NCI-H1105 (cell line): ENCODE results near the gene MEMO1.
"Not testable (repeated sequence)": the region's sequence is repeated elsewhere in the genome, so short reads cannot be mapped to it uniquely, and the experiment has no call there.

Source experiments
- DNase-seq: peaks from one replicate; lab custom pipeline; 2025; lab: John Stamatoyannopoulos, UW

The MEMO1 gene

GRCh38 chr2:31998731-31999383, 12.0 kb downstream of the MEMO1 start:
- DNase-seq, result no peak

- no peak for DNase-seq
Observed at GRCh38 chr2:31997653-31998052, 13.2 kb downstream of the MEMO1 start.

- no peak for DNase-seq
Observed at GRCh38 chr2:31996571-31997150, 14.1 kb downstream of the MEMO1 start.

GRCh38 chr2:31992934-31993333, 17.9 kb downstream of the MEMO1 start:
- no peak for DNase-seq

- DNase-seq, result no peak
Observed at GRCh38 chr2:31992025-31992579, 18.7 kb downstream of the MEMO1 start.

GRCh38 chr2:31989946-31990345, 20.9 kb downstream of the MEMO1 start:
- DNase-seq, result no peak

- no peak for DNase-seq
Observed at GRCh38 chr2:31987454-31988220, 23.2 kb downstream of the MEMO1 start.

- DNase-seq, result no peak
Observed at GRCh38 chr2:31986906-31987305, 23.9 kb downstream of the MEMO1 start.

GRCh38 chr2:31983762-31984467, 26.9 kb downstream of the MEMO1 start:
- DNase-seq, result no peak

- DNase-seq, result no peak
Observed at GRCh38 chr2:31980674-31981356, 30.0 kb downstream of the MEMO1 start.

GRCh38 chr2:31979956-31980355, 30.9 kb downstream of the MEMO1 start:
- DNase-seq, result no peak

GRCh38 chr2:31979018-31979417, 31.8 kb downstream of the MEMO1 start:
- no peak for DNase-seq

GRCh38 chr2:31978436-31978835, 32.4 kb downstream of the MEMO1 start:
- no peak for DNase-seq

- no peak for DNase-seq
Observed at GRCh38 chr2:31973665-31974064, 37.1 kb downstream of the MEMO1 start.

- no peak for DNase-seq
Observed at GRCh38 chr2:31972059-31972458, 38.7 kb downstream of the MEMO1 start.

- no peak for DNase-seq
Observed at GRCh38 chr2:31969178-31969577, 41.6 kb downstream of the MEMO1 start.

GRCh38 chr2:31967790-31968189, 43.0 kb downstream of the MEMO1 start:
- no peak for DNase-seq

GRCh38 chr2:31966402-31966801, 44.4 kb downstream of the MEMO1 start:
- DNase-seq, result not testable (repeated sequence)

GRCh38 chr2:31965094-31965493, 45.7 kb downstream of the MEMO1 start:
- DNase-seq, result no peak

- no peak for DNase-seq
Observed at GRCh38 chr2:31962757-31963361, 47.9 kb downstream of the MEMO1 start.

GRCh38 chr2:31958140-31958717, 52.6 kb downstream of the MEMO1 start:
- no peak for DNase-seq
